ENCODE measurements around the gene SLC6A20.

DNA sequence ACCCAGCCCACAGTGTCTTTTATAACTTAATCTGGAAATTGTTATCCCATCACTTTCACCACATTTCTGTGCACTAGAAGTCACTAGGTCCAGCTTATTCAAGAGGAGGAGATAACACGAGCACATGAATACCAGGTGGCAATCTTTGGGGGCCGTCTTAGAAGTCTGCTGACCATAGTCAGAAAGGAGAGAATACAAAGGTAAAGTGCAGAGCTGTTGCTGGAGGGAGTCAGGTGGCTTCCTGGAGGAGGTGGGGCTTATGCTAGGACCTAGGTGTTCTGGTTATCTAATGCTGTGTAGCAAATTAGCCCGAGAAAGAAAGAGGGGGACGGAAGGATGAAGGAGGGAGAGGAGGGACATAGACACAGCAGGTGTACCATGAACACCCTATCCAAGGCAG, 46.5 kb downstream of the SLC6A20 start:
- TF ChIP-seq POLR2A (IDR thresholded peaks at IDR 0.05; ENCODE audit: extremely low read depth, insufficient read length) = no peak
- TF ChIP-seq, protein P1, sequence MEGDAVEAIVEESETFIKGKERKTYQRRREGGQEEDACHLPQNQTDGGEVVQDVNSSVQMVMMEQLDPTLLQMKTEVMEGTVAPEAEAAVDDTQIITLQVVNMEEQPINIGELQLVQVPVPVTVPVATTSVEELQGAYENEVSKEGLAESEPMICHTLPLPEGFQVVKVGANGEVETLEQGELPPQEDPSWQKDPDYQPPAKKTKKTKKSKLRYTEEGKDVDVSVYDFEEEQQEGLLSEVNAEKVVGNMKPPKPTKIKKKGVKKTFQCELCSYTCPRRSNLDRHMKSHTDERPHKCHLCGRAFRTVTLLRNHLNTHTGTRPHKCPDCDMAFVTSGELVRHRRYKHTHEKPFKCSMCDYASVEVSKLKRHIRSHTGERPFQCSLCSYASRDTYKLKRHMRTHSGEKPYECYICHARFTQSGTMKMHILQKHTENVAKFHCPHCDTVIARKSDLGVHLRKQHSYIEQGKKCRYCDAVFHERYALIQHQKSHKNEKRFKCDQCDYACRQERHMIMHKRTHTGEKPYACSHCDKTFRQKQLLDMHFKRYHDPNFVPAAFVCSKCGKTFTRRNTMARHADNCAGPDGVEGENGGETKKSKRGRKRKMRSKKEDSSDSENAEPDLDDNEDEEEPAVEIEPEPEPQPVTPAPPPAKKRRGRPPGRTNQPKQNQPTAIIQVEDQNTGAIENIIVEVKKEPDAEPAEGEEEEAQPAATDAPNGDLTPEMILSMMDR (IDR thresholded peaks at IDR 0.05; ENCODE audit: low read depth, low read length) = no peak

Measured in NB4 (cell line).